ENCODE results near the gene SIRPA. TPM values are rescaled to one million over a fixed set of nuclear protein-coding genes. Genes with fewer than 3 reads are reported as not detected.

SIRPA gene
- total RNA-seq, 1 experiment from 2014 or later, result 6.0 TPM

- Histone ChIP-seq H3K79me1 (ENCODE audit: insufficient read depth, low read depth, low read length, poor library complexity, severe bottlenecking) (no peaks in the 10 kb centered on the region), H3T11ph (ENCODE audit: low read length) (no peak overlapping the region), H3K14ac (ENCODE audit: insufficient read depth, low read length) (no peak overlapping the region), H2AK5ac (ENCODE audit: insufficient read length, low read length) (no peak overlapping the region), H2BK20ac (ENCODE audit: low read depth, low read length, poor library complexity, severe bottlenecking) (no peak overlapping the region), H2BK5ac (ENCODE audit: insufficient read length, low read length) (no peak overlapping the region), H3K27ac (ENCODE audit: insufficient read length, low read depth, low read length) (no peak overlapping the region), H3K79me2 (ENCODE audit: insufficient read depth, low read length) (no peaks in the 10 kb centered on the region), H3K18ac (ENCODE audit: insufficient read length, low read depth, low read length) (no peak overlapping the region), H4K8ac (replicated peaks; ENCODE audit: insufficient read length, low read depth, low read length) (no peak overlapping the region), H3K23ac (ENCODE audit: insufficient read length, low read depth, low read length) (no peak overlapping the region), H2BK12ac (ENCODE audit: insufficient read length, low read depth, low read length) (no peak overlapping the region), H3K4me2 (ENCODE audit: insufficient read depth, insufficient read length, low read length) (peak overlapping the region; percentile 43), H3K9ac (ENCODE audit: extremely low read depth, insufficient read length, low read length) (no peak overlapping the region), H2AFZ (ENCODE audit: low read length) (peak overlapping the region; percentile 75), H3K23me2 (ENCODE audit: insufficient read length, low read depth, low read length, poor library complexity, severe bottlenecking) (peaks cover 3% of the 10 kb centered on the region), H4K91ac (ENCODE audit: insufficient read length, low read depth, low read length) (no peak overlapping the region), H3K4me1 (ENCODE audit: insufficient read depth, low read length) (peaks cover 5% of the 10 kb centered on the region; the same call in 1 of the 2 replicates), H2BK15ac (ENCODE audit: low read depth, low read length) (no peak overlapping the region), H3K56ac (ENCODE audit: insufficient read length, low read depth, low read length) (no peak overlapping the region), H4K5ac (ENCODE audit: insufficient read length, low read depth, low read length) (no peak overlapping the region), H4K20me1 (ENCODE audit: control insufficient read depth, insufficient read depth, insufficient read length) (no peaks in the 10 kb centered on the region), H3K4ac (ENCODE audit: low read depth, low read length) (no peak overlapping the region), H3K9me3 (ENCODE audit: control insufficient read depth, low read depth, low read length) (no peaks in the 10 kb centered on the region), H2BK120ac (ENCODE audit: low read depth, low read length, poor library complexity, severe bottlenecking) (no peak overlapping the region), H3K27me3 (ENCODE audit: insufficient read depth, low read length) (no peaks in the 10 kb centered on the region)
- WGBS (ENCODE audit: extremely low coverage, insufficient read length, low lambda C conversion rate), result no CpG with 5 or more reads among the region's 14 CpGs
- H3K27ac Mint-ChIP-seq, result peak overlapping the region in 2 of 3 experiments; percentile 50 to 58; a peak in 3 of 7 replicates
- TF ChIP-seq, protein P1, sequence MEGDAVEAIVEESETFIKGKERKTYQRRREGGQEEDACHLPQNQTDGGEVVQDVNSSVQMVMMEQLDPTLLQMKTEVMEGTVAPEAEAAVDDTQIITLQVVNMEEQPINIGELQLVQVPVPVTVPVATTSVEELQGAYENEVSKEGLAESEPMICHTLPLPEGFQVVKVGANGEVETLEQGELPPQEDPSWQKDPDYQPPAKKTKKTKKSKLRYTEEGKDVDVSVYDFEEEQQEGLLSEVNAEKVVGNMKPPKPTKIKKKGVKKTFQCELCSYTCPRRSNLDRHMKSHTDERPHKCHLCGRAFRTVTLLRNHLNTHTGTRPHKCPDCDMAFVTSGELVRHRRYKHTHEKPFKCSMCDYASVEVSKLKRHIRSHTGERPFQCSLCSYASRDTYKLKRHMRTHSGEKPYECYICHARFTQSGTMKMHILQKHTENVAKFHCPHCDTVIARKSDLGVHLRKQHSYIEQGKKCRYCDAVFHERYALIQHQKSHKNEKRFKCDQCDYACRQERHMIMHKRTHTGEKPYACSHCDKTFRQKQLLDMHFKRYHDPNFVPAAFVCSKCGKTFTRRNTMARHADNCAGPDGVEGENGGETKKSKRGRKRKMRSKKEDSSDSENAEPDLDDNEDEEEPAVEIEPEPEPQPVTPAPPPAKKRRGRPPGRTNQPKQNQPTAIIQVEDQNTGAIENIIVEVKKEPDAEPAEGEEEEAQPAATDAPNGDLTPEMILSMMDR (conservative IDR thresholded peaks at IDR 0.05), result peak; percentile 51; the same call in 2 of the 3 replicates
- DNase-seq, result no peak
- no peaks in the 10 kb centered on the region; a peak in 2 of 5 replicates for H3K9me3 Mint-ChIP-seq
- peaks cover 47 to 55% of the 10 kb centered on the region in 2 experiments for H3K4me1 Mint-ChIP-seq
- H3K36me3 Mint-ChIP-seq (ENCODE audit: insufficient read depth in 1 of 3, low read depth in 3 of 3), result no peaks in the 10 kb centered on the region
- H3K27me3 Mint-ChIP-seq (ENCODE audit: low read depth), result peaks cover 30% of the 10 kb centered on the region
- peak overlapping the region; percentile 34 to 64; a peak in 4 of 5 replicates for H3K4me3 Mint-ChIP-seq
Measured at GRCh38 chr20:1964659-1965405, 69.6 kb downstream of the SIRPA start.

Measured in H9 (cell line).